Neural cell (in vitro differentiated cells): ENCODE data around the gene HDAC3. TPM values are rescaled to one million over a fixed set of nuclear protein-coding genes. Genes with fewer than 3 reads are reported as not detected.

Experiments
- H2AFZ ChIP-seq: fragments of 200-600, 300-800 bp; sonication (generic), shearing (Covaris generic); 2 replicates; pipeline ENCODE4 v1.6.0; 2014; ENCODE audit warnings: low read depth, mild to moderate bottlenecking, antibody characterized with exemption, low read length, moderate library complexity
- H3F3A ChIP-seq: fragments of 200-600 bp; shearing (Covaris generic); 2 replicates; pipeline ENCODE4 v1.6.1; 2016; ENCODE audit warnings: mild to moderate bottlenecking, moderate library complexity, mixed read lengths, antibody characterized with exemption, low read length; ENCODE audit not compliant: insufficient read depth, poor library complexity, severe bottlenecking
- H3K27ac ChIP-seq: fragments of 200-600, 300-800 bp; sonication (generic), shearing (Covaris generic); 2 replicates; pipeline ENCODE4 v1.5.1; 2014; ENCODE audit warnings: mild to moderate bottlenecking, low read length, moderate library complexity
- H3K27me3 ChIP-seq: fragments of 300-800, 200-600 bp; sonication (generic), shearing (Covaris generic); 2 replicates; pipeline ENCODE4 v1.6.0; 2014; ENCODE audit warnings: mild to moderate bottlenecking, low read depth, low read length, moderate library complexity; ENCODE audit not compliant: insufficient read depth
- H3K36me3 ChIP-seq: fragments of 300-800, 200-600 bp; sonication (generic), shearing (Covaris generic); 2 replicates; pipeline ENCODE4 v1.5.1; 2014; ENCODE audit warnings: mild to moderate bottlenecking, antibody characterized with exemption, low read length, moderate library complexity; ENCODE audit not compliant: insufficient read depth
- H3K4me2 ChIP-seq: fragments of 300-800, 200-600 bp; sonication (generic), shearing (Covaris generic); 2 replicates; pipeline ENCODE4 v1.6.0; 2014; ENCODE audit warnings: mild to moderate bottlenecking, low read length
- H3K4me3 ChIP-seq: fragments of 300-800, 200-600 bp; sonication (generic), shearing (Covaris generic); 2 replicates; pipeline ENCODE4 v1.5.1; 2014; ENCODE audit warnings: mild to moderate bottlenecking, low read length, moderate library complexity
- H3K79me2 ChIP-seq: fragments of 200-600 bp; shearing (Covaris generic); replicated peaks from 2 replicates; pipeline ENCODE4 v1.6.0; 2014; ENCODE audit warnings: mild to moderate bottlenecking, low read length, moderate library complexity; ENCODE audit not compliant: insufficient read depth
- H3K9ac ChIP-seq: fragments of 300-800, 200-600 bp; sonication (generic), shearing (Covaris generic); 2 replicates; pipeline ENCODE4 v1.6.1; 2016; ENCODE audit warnings: mild to moderate bottlenecking, low read length, mixed read lengths
- H3K9me2 ChIP-seq: fragments of 200-600 bp; shearing (Covaris generic); 2 replicates; pipeline ENCODE4 v1.6.1; 2016; ENCODE audit warnings: mild to moderate bottlenecking, low read length, mixed read lengths; ENCODE audit not compliant: insufficient read depth
- H3K9me3 ChIP-seq: fragments of 200-600, 300-800 bp; sonication (generic), shearing (Covaris generic); 2 replicates; pipeline ENCODE4 v1.6.1; 2016; ENCODE audit warnings: mild to moderate bottlenecking, mixed run types, low read length, moderate library complexity, mixed read lengths
- H4K20me1 ChIP-seq: fragments of 200-600 bp; shearing (Covaris generic); 2 replicates; pipeline ENCODE4 v1.6.1; 2016; ENCODE audit warnings: mild to moderate bottlenecking, mixed run types; ENCODE audit not compliant: insufficient read depth
- CTCF ChIP-seq: fragments of 450-650 bp; IDR thresholded peaks from 2 replicates; pipeline ENCODE4 v1.5.1; 2014; ENCODE audit warnings: antibody characterized with exemption, mild to moderate bottlenecking, moderate library complexity; ENCODE audit not compliant: poor library complexity, severe bottlenecking
- EP300 ChIP-seq: fragments of 450-650 bp; conservative IDR thresholded peaks from 2 replicates; pipeline ENCODE4 v1.6.1; 2014; ENCODE audit warnings: antibody characterized with exemption, mild to moderate bottlenecking, moderate library complexity; ENCODE audit not compliant: poor library complexity, severe bottlenecking
- EZH2 ChIP-seq: fragments of 200-600, 300-800 bp; shearing (Covaris generic), sonication (generic); IDR thresholded peaks from 2 replicates; pipeline ENCODE4 v1.6.1; 2014; ENCODE audit warnings: antibody characterized with exemption, low read length, borderline replicate concordance, mild to moderate bottlenecking; ENCODE audit not compliant: insufficient read depth, poor library complexity, severe bottlenecking
- MXI1 ChIP-seq: fragments of 450-650 bp; conservative IDR thresholded peaks from 2 replicates; pipeline ENCODE4 v1.6.1; 2014; ENCODE audit warnings: antibody characterized with exemption, mild to moderate bottlenecking; ENCODE audit not compliant: poor library complexity, severe bottlenecking
- POLR2AphosphoS5 ChIP-seq: IDR thresholded peaks from 2 replicates; pipeline ENCODE4 v1.6.1; 2012
- RAD21 ChIP-seq: fragments of 450-650 bp; conservative IDR thresholded peaks from 2 replicates; pipeline ENCODE4 v1.6.1; 2014; ENCODE audit warnings: antibody characterized with exemption, mild to moderate bottlenecking, moderate library complexity
- REST ChIP-seq: IDR thresholded peaks from 2 replicates; pipeline ENCODE4 v1.6.1; 2012; ENCODE audit warnings: borderline replicate concordance
- SMC3 ChIP-seq: fragments of 450-650 bp; conservative IDR thresholded peaks from 2 replicates; pipeline ENCODE4 v1.6.1; 2014; ENCODE audit warnings: antibody characterized with exemption, mild to moderate bottlenecking, moderate library complexity; ENCODE audit not compliant: poor library complexity
- TAF1 ChIP-seq: IDR thresholded peaks from 2 replicates; pipeline ENCODE4 v1.6.1; 2012; ENCODE audit warnings: low read depth
- polyA plus RNA-seq: library from polyadenylated mRNA; depleted of rRNA; stranded (reverse); fragments of >200 nt; gene quantifications from 2 replicates; pipeline ENCODE4 v1.2.3, GENCODE V29; 2014

The HDAC3 gene
- polyA plus RNA-seq, 1 donor from 2014 or later: 115 TPM

GRCh38 chr5:141632650-141633049 lies 4.0 kb downstream of the HDAC3 start:
- Histone ChIP-seq H3K27ac (no peak overlapping the region), H3K27me3 (no peaks in the 10 kb centered on the region), H4K20me1 (no peaks in the 10 kb centered on the region), H3K79me2 (peaks cover 25% of the 10 kb centered on the region), H3K9ac (no peak overlapping the region), H3K9me3 (no peaks in the 10 kb centered on the region), H3F3A (no peaks in the 10 kb centered on the region), H3K4me2 (no peak overlapping the region), H3K36me3 (peaks cover 13% of the 10 kb centered on the region), H3K9me2 (no peaks in the 10 kb centered on the region), H2AFZ (no peak overlapping the region), H3K4me3 (no peak overlapping the region)
- no peak for TF ChIP-seq CTCF
- no peak for TF ChIP-seq SMC3
- TF ChIP-seq TAF1: no peak
- TF ChIP-seq REST: no peak
- TF ChIP-seq MXI1: no peak
- TF ChIP-seq EP300: no peak
- no peak for TF ChIP-seq RAD21
- TF ChIP-seq EZH2: no peak
- TF ChIP-seq POLR2AphosphoS5: no peak

GRCh38 chr5:141630570-141631140 lies 6.0 kb downstream of the HDAC3 start:
- H3K4me3 ChIP-seq: no peak overlapping the region
- peaks cover 16% of the 10 kb centered on the region for H3K79me2 ChIP-seq
- peaks cover 13% of the 10 kb centered on the region for H3K36me3 ChIP-seq

More at GRCh38 chr5:141630570-141631140, 6.0 kb downstream of the HDAC3 start:
- H3K4me2 ChIP-seq: no peak overlapping the region
- H3K9me3 ChIP-seq: no peaks in the 10 kb centered on the region
- no peak for TF ChIP-seq EZH2
- TF ChIP-seq CTCF: no peak
- TF ChIP-seq MXI1: no peak
- TF ChIP-seq REST: no peak
- no peak for TF ChIP-seq EP300
- TF ChIP-seq RAD21: no peak
- TF ChIP-seq POLR2AphosphoS5: no peak
- no peak for TF ChIP-seq SMC3
- no peak for TF ChIP-seq TAF1
- H3K27ac ChIP-seq: no peak overlapping the region
- H3F3A ChIP-seq: no peaks in the 10 kb centered on the region
- H4K20me1 ChIP-seq: no peaks in the 10 kb centered on the region
- H2AFZ ChIP-seq: no peak overlapping the region
- no peaks in the 10 kb centered on the region for H3K27me3 ChIP-seq
- no peak overlapping the region for H3K9ac ChIP-seq
- H3K9me2 ChIP-seq: no peaks in the 10 kb centered on the region
